ACC112 (cell line): ENCODE results near the gene ZSCAN26.
"Not testable (repeated sequence)": the region's sequence is repeated elsewhere in the genome, so short reads cannot be mapped to it uniquely, and the experiment has no call there.

Experiments used
- H2AFZ ChIP-seq: fragments of 200-600 bp; sonication (generic); one replicate; pipeline ENCODE4 v1.6.0; 2017; ENCODE audit warnings: antibody characterized with exemption, low read length; ENCODE audit not compliant: unreplicated experiment
- H3K27ac ChIP-seq: fragments of 200-600 bp; sonication (generic); 2 replicates; pipeline ENCODE4 v1.5.1; 2014; ENCODE audit warnings: low read depth, mild to moderate bottlenecking, antibody characterized with exemption, low read length, moderate library complexity
- H3K27me3 ChIP-seq: fragments of 200-600 bp; sonication (generic); 2 replicates; pipeline ENCODE4 v1.6.1; 2014; ENCODE audit warnings: mild to moderate bottlenecking, antibody characterized with exemption, low read length, moderate library complexity, mixed read lengths; ENCODE audit not compliant: insufficient read depth
- H3K36me3 ChIP-seq: fragments of 200-600 bp; sonication (generic); 2 replicates; pipeline ENCODE4 v1.6.1; 2016; ENCODE audit warnings: mild to moderate bottlenecking, antibody characterized with exemption, low read length, moderate library complexity, mixed read lengths; ENCODE audit not compliant: insufficient read depth
- H3K4me1 ChIP-seq: fragments of 200-600 bp; sonication (generic); one replicate; pipeline ENCODE4 v1.6.1; 2016; ENCODE audit warnings: low read length, mixed read lengths; ENCODE audit not compliant: insufficient read depth, unreplicated experiment, control insufficient read depth
- H3K4me3 ChIP-seq: fragments of 200-600 bp; sonication (generic); 2 replicates; pipeline ENCODE4 v1.5.1; 2014; ENCODE audit warnings: mild to moderate bottlenecking, low read depth, low read length
- H3K79me2 ChIP-seq: fragments of 200-600 bp; sonication (generic); one replicate; pipeline ENCODE4 v1.6.0; 2016; ENCODE audit warnings: low read length; ENCODE audit not compliant: control insufficient read depth, unreplicated experiment, insufficient read depth

Gene ZSCAN26

GRCh38 chr6:28317866-28318265 lies 50.9 kb downstream of the ZSCAN26 start:
- H3K79me2 ChIP-seq, H3K27ac ChIP-seq, H3K27me3 ChIP-seq, H3K4me1 ChIP-seq, H2AFZ ChIP-seq, H3K4me3 ChIP-seq, H3K36me3 ChIP-seq: not testable (repeated sequence)

DNA sequence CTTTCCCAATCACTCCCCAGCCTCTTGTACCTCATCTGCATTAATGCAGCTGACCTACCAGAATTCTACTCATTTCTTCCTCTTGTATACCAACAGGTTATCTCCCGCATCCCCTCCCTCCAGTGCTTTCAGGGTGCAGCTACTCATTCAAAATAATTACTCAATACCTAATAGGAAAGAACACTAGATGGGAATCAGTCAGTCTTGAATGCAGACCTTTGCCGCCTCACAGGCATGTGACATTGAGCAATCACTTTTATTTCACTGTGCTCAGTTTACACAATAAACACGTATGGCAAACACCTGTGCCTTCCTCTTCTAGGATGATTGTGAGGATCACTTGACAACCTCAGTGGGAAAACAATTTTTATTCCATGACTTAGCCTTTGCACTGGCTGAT lies 55.7 kb downstream of the ZSCAN26 start:
- Histone ChIP-seq H3K4me3 (no peak overlapping the region), H3K27me3 (peaks cover 7% of the 10 kb centered on the region; the same call in 1 of the 2 replicates), H3K36me3 (no peaks in the 10 kb centered on the region), H3K79me2 (no peaks in the 10 kb centered on the region), H3K4me1 (no peaks in the 10 kb centered on the region), H3K27ac (no peak overlapping the region), H2AFZ (no peak overlapping the region)

DNA sequence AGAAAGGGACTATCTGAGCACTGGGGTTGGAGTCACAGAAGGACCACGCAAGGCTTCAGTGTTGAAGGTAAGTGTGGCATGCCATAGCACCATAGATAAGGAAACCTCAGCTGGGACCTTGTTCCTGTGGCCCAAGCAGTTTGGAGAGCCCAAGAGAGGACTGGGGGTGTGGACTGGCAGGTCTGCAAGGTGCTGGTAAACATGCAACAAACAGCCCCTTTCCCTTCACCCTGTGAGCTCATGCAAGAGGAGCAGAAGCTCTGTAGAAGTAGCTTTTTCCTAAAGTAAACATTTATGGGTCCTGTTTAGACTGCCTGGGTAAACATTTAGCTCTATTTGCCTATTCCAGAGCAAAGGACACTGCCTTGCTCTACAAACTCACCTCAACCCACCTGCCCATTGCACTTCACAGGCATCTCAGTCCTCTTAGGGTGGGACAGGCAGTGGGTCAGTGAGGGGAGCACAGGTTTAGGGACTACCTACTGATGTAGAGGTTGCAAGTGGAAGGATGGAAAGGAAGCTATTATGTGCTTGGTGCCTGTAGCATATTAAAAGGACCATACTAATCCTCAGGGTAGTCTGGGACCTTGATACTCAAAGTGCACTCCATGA lies 57.0 kb downstream of the ZSCAN26 start:
- Histone ChIP-seq H3K79me2 (no peaks in the 10 kb centered on the region), H3K4me3 (no peak overlapping the region), H3K27ac (no peak overlapping the region), H3K36me3 (no peaks in the 10 kb centered on the region), H3K27me3 (peaks cover 7% of the 10 kb centered on the region; the same call in 1 of the 2 replicates), H2AFZ (no peak overlapping the region), H3K4me1 (no peaks in the 10 kb centered on the region)

- Histone ChIP-seq H3K27ac (no peak overlapping the region), H2AFZ (no peak overlapping the region), H3K79me2 (no peaks in the 10 kb centered on the region), H3K36me3 (no peaks in the 10 kb centered on the region), H3K4me3 (no peak overlapping the region), H3K27me3 (peaks cover 4% of the 10 kb centered on the region; the same call in 1 of the 2 replicates), H3K4me1 (no peaks in the 10 kb centered on the region)
Measured at GRCh38 chr6:28326371-28326948, 59.5 kb downstream of the ZSCAN26 start.
